MM.1S (cell line): ENCODE data around the gene WWC2.

ENCODE experiments used
- DNase-seq: peaks from one replicate; pipeline ENCODE4 v3.0.0-alpha.2; 2015
- H2AFZ ChIP-seq: fragments of 300-600 bp; sonication (generic); 2 replicates; pipeline ENCODE4 v1.6.0; 2016; ENCODE audit warnings: antibody characterized with exemption, low read length
- H3F3A ChIP-seq: fragments of 300-600 bp; sonication (generic); 2 replicates; pipeline ENCODE4 v1.6.1; 2016; ENCODE audit warnings: mild to moderate bottlenecking, antibody characterized with exemption, low read length, moderate library complexity, mixed read lengths; ENCODE audit not compliant: insufficient read depth
- H3K27ac ChIP-seq: fragments of 300-600 bp; sonication (generic); 2 replicates; pipeline ENCODE4 v1.5.1; 2016; ENCODE audit warnings: mild to moderate bottlenecking, low read length
- H3K27me3 ChIP-seq: fragments of 300-600 bp; sonication (generic); replicated peaks from 2 replicates; pipeline ENCODE4 v1.6.0; 2016; ENCODE audit warnings: low read length; ENCODE audit not compliant: insufficient read depth
- H3K36me3 ChIP-seq: fragments of 300-600 bp; sonication (generic); replicated peaks from 2 replicates; pipeline ENCODE4 v1.6.1; 2016; ENCODE audit warnings: mild to moderate bottlenecking, low read length, mixed read lengths; ENCODE audit not compliant: insufficient read depth
- H3K4me1 ChIP-seq: fragments of 300-600 bp; sonication (generic); 2 replicates; pipeline ENCODE4 v1.6.1; 2016; ENCODE audit warnings: low read length, mixed read lengths
- H3K4me2 ChIP-seq: fragments of 300-600 bp; sonication (generic); 2 replicates; pipeline ENCODE4 v1.6.0; 2016; ENCODE audit warnings: low read depth, low read length
- H3K4me3 ChIP-seq: fragments of 300-600 bp; sonication (generic); 2 replicates; pipeline ENCODE4 v1.5.1; 2016; ENCODE audit warnings: low read length, mixed read lengths
- H3K79me2 ChIP-seq: fragments of 300-600 bp; sonication (generic); 2 replicates; pipeline ENCODE4 v1.6.1; 2016; ENCODE audit warnings: mixed run types, low read length, mixed read lengths
- H3K9ac ChIP-seq: fragments of 300-600 bp; sonication (generic); 2 replicates; pipeline ENCODE4 v1.6.1; 2016; ENCODE audit warnings: low read length, mixed read lengths
- H3K9me2 ChIP-seq: fragments of 300-600 bp; sonication (generic); replicated peaks from 2 replicates; pipeline ENCODE4 v1.6.1; 2016; ENCODE audit warnings: mild to moderate bottlenecking, low read length, mixed read lengths; ENCODE audit not compliant: insufficient read depth
- H3K9me3 ChIP-seq: fragments of 300-600 bp; sonication (generic); replicated peaks from 2 replicates; pipeline ENCODE4 v1.6.1; 2016; ENCODE audit warnings: mild to moderate bottlenecking, low read length, mixed read lengths; ENCODE audit not compliant: insufficient read depth
- H4K20me1 ChIP-seq: fragments of 300-600 bp; sonication (generic); 2 replicates; pipeline ENCODE4 v1.6.1; 2016; ENCODE audit warnings: mild to moderate bottlenecking, low read length, moderate library complexity, mixed read lengths; ENCODE audit not compliant: insufficient read depth
- CTCF ChIP-seq: fragments of 300-600 bp; sonication (generic); IDR thresholded peaks from 2 replicates; pipeline ENCODE4 v1.5.1; 2016; ENCODE audit warnings: antibody characterized with exemption, low read length, mixed read lengths
- EZH2 ChIP-seq: fragments of 300-600 bp; sonication (generic); optimal IDR thresholded peaks from 2 replicates; pipeline ENCODE3; 2017; ENCODE audit warnings: low read depth, mild to moderate bottlenecking, antibody characterized with exemption, low read length, mixed read lengths
- EZH2phosphoT487 ChIP-seq: fragments of 300-600 bp; sonication (generic); IDR thresholded peaks from 2 replicates; pipeline ENCODE4 v1.6.1; 2018; ENCODE audit warnings: antibody characterized with exemption, low read length

Gene WWC2

GRCh38 chr4:183240581-183241321, 141.7 kb downstream of the WWC2 start:
- Histone ChIP-seq H3K9me2 (no peaks in the 10 kb centered on the region), H2AFZ (no peak overlapping the region), H3K4me2 (no peak overlapping the region), H3K4me1 (no peaks in the 10 kb centered on the region), H3K27me3 (no peaks in the 10 kb centered on the region), H3K4me3 (no peak overlapping the region), H3K9me3 (no peaks in the 10 kb centered on the region), H3K27ac (no peak overlapping the region), H4K20me1 (no peaks in the 10 kb centered on the region), H3K79me2 (no peaks in the 10 kb centered on the region), H3K36me3 (no peaks in the 10 kb centered on the region), H3K9ac (no peak overlapping the region), H3F3A (no peaks in the 10 kb centered on the region)
- TF ChIP-seq CTCF (no peak), EZH2phosphoT487 (no peak), EZH2 (no peak)
- DNase-seq = no peak

- Histone ChIP-seq H3K9ac (no peak overlapping the region), H3K4me1 (no peaks in the 10 kb centered on the region), H3F3A (no peaks in the 10 kb centered on the region), H3K9me3 (no peaks in the 10 kb centered on the region), H4K20me1 (no peaks in the 10 kb centered on the region), H2AFZ (no peak overlapping the region), H3K27ac (no peak overlapping the region), H3K9me2 (no peaks in the 10 kb centered on the region), H3K27me3 (no peaks in the 10 kb centered on the region), H3K4me2 (no peak overlapping the region), H3K36me3 (no peaks in the 10 kb centered on the region), H3K4me3 (no peak overlapping the region), H3K79me2 (no peaks in the 10 kb centered on the region)
- DNase-seq = no peak
- no peak for TF ChIP-seq EZH2phosphoT487
- no peak for TF ChIP-seq EZH2
- TF ChIP-seq CTCF = no peak
Observed at GRCh38 chr4:183241322-183241640, 142.2 kb downstream of the WWC2 start.

- no peaks in the 10 kb centered on the region for H3K9me2 ChIP-seq
- H2AFZ ChIP-seq = no peak overlapping the region
- no peaks in the 10 kb centered on the region for H3K4me1 ChIP-seq
- no peaks in the 10 kb centered on the region for H3K27me3 ChIP-seq
- no peak overlapping the region for H3K9ac ChIP-seq
- no peak overlapping the region for H3K27ac ChIP-seq
- no peak overlapping the region for H3K4me3 ChIP-seq
- H3K4me2 ChIP-seq = no peak overlapping the region
- H3K9me3 ChIP-seq = no peaks in the 10 kb centered on the region
- no peak for DNase-seq
- no peaks in the 10 kb centered on the region for H3K36me3 ChIP-seq
- TF ChIP-seq EZH2phosphoT487 (no peak), EZH2 (no peak), CTCF (no peak)
- H3F3A ChIP-seq = no peaks in the 10 kb centered on the region
- no peaks in the 10 kb centered on the region for H4K20me1 ChIP-seq
- H3K79me2 ChIP-seq = no peaks in the 10 kb centered on the region
Observed at GRCh38 chr4:183241721-183242151, 142.7 kb downstream of the WWC2 start.
